Liver (tissue), 9 donors: Measurements from ENCODE around the gene RBM20. TPM values are rescaled to one million over a fixed set of nuclear protein-coding genes. Genes with fewer than 3 reads are reported as not detected.

Source experiments
- DNase-seq: peaks from one replicate; pipeline ENCODE4 v3.0.0-alpha.2; 2017; ENCODE audit warnings: low spot score
- H3K27ac ChIP-seq, 2 donors: one replicate each; pipeline ENCODE4 v1.7.0; 2013; ENCODE audit warnings: inconsistent platforms in 2 of 2, low read length in 2 of 2, control low read depth in 1 of 2, low read depth in 1 of 2, mild to moderate bottlenecking in 1 of 2
- H3K27me3 ChIP-seq, 4 donors: one replicate each; pipeline versions ENCODE4 v1.6.1 to v1.7.0; 2013; ENCODE audit warnings: low read length in 3 of 4, inconsistent platforms in 1 of 4, mild to moderate bottlenecking in 1 of 4, moderate library complexity in 1 of 4; ENCODE audit not compliant: control insufficient read depth in 4 of 4, insufficient read depth in 4 of 4
- H3K36me3 ChIP-seq, 4 donors: one replicate each; pipeline versions ENCODE4 v1.6.1 to v1.7.0; 2013; ENCODE audit warnings: low read length in 3 of 4, mild to moderate bottlenecking in 3 of 4, low read depth in 1 of 4, moderate library complexity in 1 of 4; ENCODE audit not compliant: control insufficient read depth in 4 of 4, insufficient read depth in 3 of 4
- H3K4me1 ChIP-seq, 4 donors: one replicate each; pipeline versions ENCODE4 v1.6.1 to v1.7.0; 2013; ENCODE audit warnings: low read length in 3 of 4, mild to moderate bottlenecking in 3 of 4, moderate library complexity in 1 of 4; ENCODE audit not compliant: control insufficient read depth in 4 of 4, insufficient read depth in 4 of 4
- H3K4me3 ChIP-seq, 3 donors: one replicate each; pipeline versions ENCODE4 v1.6.1 to v1.7.0; 2013; ENCODE audit warnings: low read length in 3 of 3, control low read depth in 1 of 3, low read depth in 1 of 3, mild to moderate bottlenecking in 1 of 3
- H3K9ac ChIP-seq, 2 donors: one replicate each; pipeline ENCODE4 v1.7.0; 2013; ENCODE audit warnings: low read length in 2 of 2, mild to moderate bottlenecking in 2 of 2, moderate library complexity in 2 of 2, control low read depth in 1 of 2, low read depth in 1 of 2
- H3K9me3 ChIP-seq, 4 donors: one replicate each; pipeline versions ENCODE4 v1.6.1 to v1.7.0; 2013; ENCODE audit warnings: low read length in 3 of 4; ENCODE audit not compliant: control insufficient read depth in 4 of 4
- ATF3 ChIP-seq: IDR thresholded peaks from 2 replicates; pipeline ENCODE4 v1.6.1; 2016; ENCODE audit warnings: antibody characterized with exemption
- CTCF ChIP-seq: fragments of 150-350 bp; IDR thresholded peaks from 2 replicates; pipeline ENCODE4 v1.5.1; 2017; ENCODE audit warnings: improper control_type of control experiment, low read depth, low read length; ENCODE audit not compliant: missing input control
- EGR1 ChIP-seq, 2 donors: IDR thresholded peaks; 2 replicates each; pipeline ENCODE4 v1.6.1; 2016 to 2018; ENCODE audit warnings: antibody characterized with exemption in 2 of 2, low read depth in 2 of 2
- FOXA2 ChIP-seq: IDR thresholded peaks from 2 replicates; pipeline ENCODE4 v1.6.1; 2016; ENCODE audit warnings: antibody characterized with exemption
- GABPA ChIP-seq, 2 donors: IDR thresholded peaks in 1 of 2; conservative IDR thresholded peaks in 1 of 2; 2 replicates each; pipeline ENCODE4 v1.6.1; 2016; ENCODE audit warnings: antibody characterized with exemption in 2 of 2, mild to moderate bottlenecking in 1 of 2, moderate library complexity in 1 of 2
- HNF4A ChIP-seq, 2 donors: conservative IDR thresholded peaks; 2 replicates each; pipeline ENCODE4 v1.6.1; 2016; ENCODE audit warnings: antibody characterized with exemption in 2 of 2, mild to moderate bottlenecking in 2 of 2
- HNF4G ChIP-seq: IDR thresholded peaks from 2 replicates; pipeline ENCODE4 v1.6.1; 2016; ENCODE audit warnings: antibody characterized with exemption
- JUND ChIP-seq, 2 donors: IDR thresholded peaks; 2 replicates each; pipeline ENCODE4 v1.6.1; 2016; ENCODE audit warnings: antibody characterized with exemption in 2 of 2
- MAX ChIP-seq: IDR thresholded peaks from 2 replicates; pipeline ENCODE4 v1.6.1; 2016; ENCODE audit warnings: antibody characterized with exemption
- NR2F2 ChIP-seq: IDR thresholded peaks from 2 replicates; pipeline ENCODE4 v1.6.1; 2016; ENCODE audit warnings: antibody characterized with exemption
- RAD21 ChIP-seq, 2 donors: IDR thresholded peaks; 2 replicates each; pipeline ENCODE4 v1.6.1; 2016; ENCODE audit warnings: antibody characterized with exemption in 2 of 2, mild to moderate bottlenecking in 2 of 2
- REST ChIP-seq: IDR thresholded peaks from 2 replicates; pipeline ENCODE4 v1.6.1; 2016; ENCODE audit warnings: antibody characterized with exemption, mild to moderate bottlenecking
- RXRA ChIP-seq, 2 donors: IDR thresholded peaks; 2 replicates each; pipeline ENCODE4 v1.6.1; 2017 to 2018; ENCODE audit warnings: antibody characterized with exemption in 2 of 2, mild to moderate bottlenecking in 1 of 2
- TAF1 ChIP-seq: conservative IDR thresholded peaks from 2 replicates; pipeline ENCODE4 v1.6.1; 2016; ENCODE audit warnings: antibody characterized with exemption, mild to moderate bottlenecking
- YY1 ChIP-seq: IDR thresholded peaks from 2 replicates; pipeline ENCODE4 v1.6.1; 2016; ENCODE audit warnings: antibody characterized with exemption, mild to moderate bottlenecking
- ZBTB33 ChIP-seq: IDR thresholded peaks from 2 replicates; pipeline ENCODE4 v1.6.1; 2016; ENCODE audit warnings: antibody characterized with exemption
- WGBS: extraction: QIAGEN DNeasy Blood & Tissue Kit; methylation state at CpG from one replicate; pipeline ENCODE4 v1.1.7; 2013; 5-methylcytosine and 5-hydroxymethylcytosine counted together
- polyA plus RNA-seq, 2 donors: library from polyadenylated mRNA; stranded (reverse) in 1 of 2; unstranded in 1 of 2; fragments of 200-250 nt in 1 of 2; fragments of >200 nt in 1 of 2; fragmentation: Nextera tagmentation in 1 of 2; extraction: Ambion mirVana in 1 of 2; gene quantifications; one replicate each; pipeline versions ENCODE4 v1.2.1 to v1.2.3, GENCODE V29; 2013 to 2015
- total RNA-seq, 2 donors: library from RNA; depleted of rRNA; stranded (reverse); fragments of >200 nt; gene quantifications; one replicate each; pipeline ENCODE4 v1.2.3, GENCODE V29; 2014
- donor health status: healthy.
- donor health status: healthy.
- donor health status: healthy.
- donor health status: healthy.
- donor health status: healthy.

Gene RBM20
- total and polyA plus RNA-seq, 4 donors, result 0.03 to 0.08 (median 0.05) TPM; not detected in 1

DNA sequence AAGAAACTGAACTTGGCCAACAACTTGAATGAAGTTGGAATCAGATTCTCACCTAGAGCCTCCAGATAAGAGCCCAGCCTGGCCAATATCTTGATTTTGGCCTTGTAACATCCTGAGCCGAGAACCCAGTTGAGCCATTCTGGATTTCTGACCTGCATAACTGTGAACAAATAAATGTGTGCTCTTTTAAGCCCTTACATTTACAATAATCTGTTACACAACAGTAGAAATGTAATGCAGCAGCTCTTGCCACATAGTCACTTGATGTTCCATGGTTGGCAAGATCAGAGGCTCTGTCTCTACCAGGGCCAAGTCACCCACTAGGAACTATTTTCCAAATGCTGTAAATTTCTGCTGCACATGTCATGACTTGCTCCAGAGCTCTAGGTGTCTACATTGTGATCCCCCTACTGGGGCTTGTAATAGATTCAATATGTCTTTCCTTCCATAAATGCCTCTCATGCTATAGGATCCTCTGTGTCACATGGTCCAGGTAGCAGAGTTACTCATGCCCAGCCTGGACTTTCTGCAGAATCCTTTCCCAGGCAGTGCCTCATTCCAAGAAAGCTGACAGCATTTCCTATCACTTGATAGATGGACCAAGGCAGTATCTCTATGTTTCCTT is 11.4 kb upstream of the RBM20 start:
- 53% methylated on average over 1 of the region's 1 CpG for WGBS
- no peak overlapping the region for H3K9ac ChIP-seq
- no peak overlapping the region for H3K4me3 ChIP-seq
- H3K36me3 ChIP-seq, result no peaks in the 10 kb centered on the region
- H3K27me3 ChIP-seq, result no peaks in the 10 kb centered on the region
- no peak overlapping the region for H3K27ac ChIP-seq
- DNase-seq, result no peak
- TF ChIP-seq EGR1 (IDR thresholded peaks at IDR 0.05; ENCODE audit: low read depth in 2 of 2) (no peak), CTCF (no peak), YY1 (no peak), HNF4A (conservative IDR thresholded peaks at IDR 0.05) (peak in 1 of 2 donors; percentile 24), ATF3 (no peak), TAF1 (no peak), FOXA2 (no peak), GABPA (IDR thresholded peaks at IDR 0.05 in 1 of 2, conservative IDR thresholded peaks at IDR 0.05 in 1 of 2) (no peak), ZBTB33 (no peak), REST (no peak), HNF4G (no peak), RXRA (IDR thresholded peaks at IDR 0.05) (peak in 1 of 2 donors; percentile 26), RAD21 (IDR thresholded peaks at IDR 0.05) (no peak), NR2F2 (no peak)
- H3K9me3 ChIP-seq, result no peaks in the 10 kb centered on the region
- H3K4me1 ChIP-seq, result no peaks in the 10 kb centered on the region

DNA sequence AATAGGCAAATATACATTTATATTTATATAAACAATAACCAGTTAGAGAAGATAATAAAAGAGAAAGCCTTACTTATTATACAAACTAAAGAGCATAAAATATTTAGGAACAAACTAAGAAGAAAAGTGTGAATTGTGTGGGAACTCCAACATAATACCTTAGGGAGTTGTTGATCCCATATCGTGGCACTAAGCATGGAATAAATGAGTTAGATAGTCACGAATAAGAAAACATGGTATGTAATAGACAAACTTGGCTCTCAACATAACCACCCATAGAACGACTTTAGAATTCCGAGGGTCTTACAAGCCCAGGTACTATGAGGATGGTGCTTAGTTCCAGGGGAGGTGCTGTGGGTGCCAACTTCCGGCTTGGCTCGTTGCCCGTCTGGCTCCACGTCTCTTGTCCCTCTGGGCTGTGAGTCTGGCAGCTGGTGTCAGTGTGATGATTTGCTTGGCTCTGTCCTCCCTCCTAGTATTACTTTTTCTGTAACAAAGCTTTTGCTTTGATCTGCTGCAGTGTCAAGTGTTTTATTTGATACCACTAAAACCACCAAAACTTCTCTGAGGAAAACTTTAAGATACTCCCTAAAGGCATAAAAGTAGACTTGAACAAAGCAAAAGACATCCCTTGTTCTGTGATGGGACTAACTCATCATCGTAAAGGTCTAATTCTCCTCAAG is 9.5 kb upstream of the RBM20 start:
- DNase-seq, result no peak
- no peak overlapping the region for H3K4me3 ChIP-seq
- no peak overlapping the region for H3K27ac ChIP-seq
- H3K27me3 ChIP-seq, result no peaks in the 10 kb centered on the region
- no peaks in the 10 kb centered on the region for H3K4me1 ChIP-seq
- H3K36me3 ChIP-seq, result no peaks in the 10 kb centered on the region
- 64% methylated on average over 9 of the region's 9 CpGs for WGBS
- TF ChIP-seq RXRA (IDR thresholded peaks at IDR 0.05), result no peak
- TF ChIP-seq ZBTB33, result no peak
- TF ChIP-seq CTCF, result no peak
- TF ChIP-seq YY1, result no peak
- TF ChIP-seq JUND (IDR thresholded peaks at IDR 0.05), result no peak
- TF ChIP-seq MAX, result no peak
- H3K9ac ChIP-seq, result no peak overlapping the region
- H3K9me3 ChIP-seq, result no peaks in the 10 kb centered on the region
